Suppressor macrophage (primary cell): ENCODE results near the gene RPL36A.
A peak's percentile ranks its signal among the peaks of the same experiment; 100 is the strongest.

Source experiments
- DNase-seq, 4 experiments: peaks; one replicate each; pipeline ENCODE4 v3.0.0-alpha.2; 2020 to 2022
- total RNA-seq, 17 experiments: gene quantifications; one replicate each; lab custom pipeline; 2026; ENCODE audit warnings: mixed read lengths in 6 of 17, inconsistent platforms in 3 of 17; lab: John Stamatoyannopoulos, UW

RPL36A gene
- 0.62 to 6.8 (median 2.3) reads per million in 17 experiments for total RNA-seq

DNA sequence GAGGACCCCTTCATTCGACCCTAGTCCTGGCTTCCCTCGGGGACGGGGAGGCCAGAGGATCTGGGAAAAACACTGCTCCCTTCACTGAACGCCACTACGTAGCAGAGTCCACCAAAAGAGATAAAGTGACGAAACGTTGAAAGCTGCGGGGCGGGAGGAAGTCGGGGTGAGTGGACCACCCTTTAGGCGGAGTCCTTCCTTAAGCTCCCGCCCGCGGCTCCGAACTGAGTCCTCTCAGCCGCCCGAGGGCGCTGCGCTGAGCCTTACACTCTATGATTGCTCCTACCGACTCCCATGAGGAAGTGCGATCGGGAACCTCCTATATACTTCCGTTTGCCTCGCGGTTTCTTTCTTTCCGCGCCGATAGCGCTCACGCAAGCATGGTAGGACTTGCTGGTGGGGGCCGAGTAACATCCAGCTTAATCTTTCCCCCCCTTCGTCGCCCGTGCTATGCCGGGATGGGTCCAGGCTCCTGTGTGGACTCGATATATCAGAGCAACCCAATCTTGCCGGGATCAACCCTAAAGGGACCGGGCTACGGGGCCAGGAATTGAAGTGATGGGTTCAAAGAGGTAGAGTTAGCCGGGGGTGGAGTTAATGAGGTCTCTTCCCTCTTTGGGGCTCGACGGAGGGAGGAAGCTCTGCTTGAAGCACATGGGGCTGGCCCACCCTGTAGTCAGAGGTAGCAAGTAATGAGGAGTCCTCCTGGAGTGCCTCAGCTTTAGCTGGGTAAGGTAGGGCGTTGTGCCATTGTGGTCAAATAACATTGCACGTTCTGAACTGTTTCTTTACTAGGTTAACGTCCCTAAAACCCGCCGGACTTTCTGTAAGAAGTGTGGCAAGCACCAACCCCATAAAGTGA lies at the start of gene RPL36A:
TSS of gene RPL36A (plus strand) at position 348 of the 862 bp plus-strand sequence. CDS start at position 381, 33 bp downstream.
- DNase-seq, result peak; percentile 91 to 94 (median 94)

DNA sequence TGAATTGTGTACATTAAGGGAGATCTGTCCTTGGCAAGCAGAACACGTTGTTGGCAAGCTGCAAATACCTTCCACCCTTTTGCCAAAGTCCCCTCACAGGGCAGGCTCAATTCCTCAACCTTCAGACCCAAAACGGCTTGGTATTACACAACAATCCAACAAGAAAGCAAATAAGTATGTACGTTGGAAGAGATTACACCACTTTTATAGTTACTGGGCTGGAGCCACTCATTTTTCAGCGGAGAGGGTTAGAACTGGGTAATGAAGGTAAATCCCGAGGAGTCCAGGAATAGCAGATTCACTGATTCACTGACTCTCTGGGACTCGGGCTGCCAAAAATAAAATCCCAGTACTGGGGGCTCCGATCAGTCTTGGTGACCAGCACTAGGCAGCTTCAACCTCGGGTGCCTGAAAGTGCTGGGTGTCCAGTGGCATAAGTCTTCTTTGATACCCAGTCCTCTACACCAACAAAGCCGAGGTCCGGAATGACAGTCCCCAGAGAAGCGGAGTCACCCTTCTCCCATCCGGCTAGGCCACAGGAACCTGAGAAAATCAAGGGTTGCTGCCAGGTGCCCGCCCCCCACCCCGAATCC lies 42.9 kb upstream of the RPL36A start:
- peak in 2 of 4 experiments; percentile 2 to 3 for DNase-seq

DNA sequence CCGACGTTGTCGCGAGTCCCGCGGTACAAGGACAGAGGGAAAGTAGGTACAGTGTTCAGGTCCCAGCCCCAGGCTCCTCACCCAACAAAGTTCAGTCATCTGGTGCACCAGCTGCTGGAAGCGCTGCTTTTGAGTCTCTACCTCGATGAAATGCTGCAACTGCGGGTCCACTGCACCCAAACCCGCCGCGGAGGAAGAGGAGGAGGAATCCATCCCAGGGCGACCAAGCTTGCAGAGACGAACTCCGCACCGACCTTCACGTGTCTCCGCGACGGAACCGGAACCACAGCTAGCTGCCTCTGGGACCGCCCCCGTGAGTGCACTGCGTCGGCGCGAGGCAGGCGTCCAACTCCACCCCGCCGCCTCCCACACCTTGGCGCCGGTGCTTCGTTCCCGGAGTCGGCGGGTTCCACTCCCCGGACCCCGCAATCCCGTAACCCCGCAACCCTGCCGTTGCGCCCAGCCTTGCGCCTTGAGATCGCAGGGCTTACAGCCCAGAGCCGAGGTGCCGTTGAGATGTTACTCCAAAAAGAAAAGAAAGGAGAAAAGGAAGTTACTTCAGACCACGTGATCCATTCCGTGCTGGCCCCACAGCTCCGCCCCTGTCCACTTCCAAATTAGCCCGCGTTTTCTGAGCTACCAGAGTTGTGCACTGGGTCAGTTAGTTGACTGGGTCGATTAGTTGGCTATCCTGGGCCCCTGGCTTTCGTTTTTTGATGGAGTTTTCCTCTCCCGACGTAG lies 42.2 kb upstream of the RPL36A start, which contains the start of gene TIMM8A:
TSS of gene TIMM8A (minus strand) at position 291 of the 741 bp plus-strand sequence. CDS start at position 213, 78 bp downstream.
- peak; percentile 78 to 89 (median 84) for DNase-seq

DNA sequence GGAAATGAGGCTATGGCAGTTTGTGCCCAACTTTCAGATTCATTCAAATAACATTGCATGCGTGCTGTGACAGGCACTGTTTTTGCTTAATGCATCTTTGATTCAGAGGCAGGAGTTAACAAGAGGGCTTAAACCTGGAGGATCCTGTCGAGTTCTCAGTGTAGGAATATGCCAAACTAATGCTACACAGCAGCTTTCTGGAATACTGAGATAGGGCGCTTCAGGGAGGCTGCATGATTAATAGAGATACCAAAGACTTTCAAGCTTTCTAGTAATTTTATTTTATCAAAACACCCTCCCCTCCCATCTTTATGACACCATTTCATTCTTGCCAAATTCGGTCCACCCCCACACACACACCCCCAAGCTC lies 41.6 kb upstream of the RPL36A start:
- DNase-seq, result no peak

DNA sequence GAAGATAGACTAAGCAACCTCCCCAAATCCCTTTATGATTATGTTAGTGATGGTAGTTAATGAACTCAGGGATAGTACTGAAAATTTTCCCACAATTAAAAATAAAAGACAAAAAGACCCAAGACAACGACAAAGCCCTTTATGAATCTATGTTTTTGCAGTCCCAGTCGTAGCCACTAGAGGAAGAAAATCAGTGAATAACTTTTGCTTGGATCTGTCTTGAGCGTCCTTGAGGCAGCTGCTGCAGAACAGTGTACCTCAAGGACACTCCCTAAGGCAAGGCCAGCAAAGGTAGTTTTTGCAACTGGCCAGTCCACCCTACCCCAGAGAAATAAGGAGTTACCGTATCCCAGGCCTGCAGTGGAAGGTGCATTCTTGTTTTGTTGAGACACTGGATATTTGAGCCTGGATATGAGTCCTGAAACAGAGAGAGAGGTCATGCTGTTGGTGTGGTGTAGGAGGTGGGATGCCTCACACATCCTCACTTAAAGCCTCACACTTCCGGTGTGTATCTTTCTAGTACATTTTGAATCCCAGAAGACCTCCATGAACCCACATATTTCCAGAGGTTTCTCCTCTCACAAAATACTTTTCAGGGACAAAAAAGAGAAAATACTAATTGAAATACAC lies 33.5 kb upstream of the RPL36A start:
- peak in 1 of 4 experiments; percentile 7 for DNase-seq

DNA sequence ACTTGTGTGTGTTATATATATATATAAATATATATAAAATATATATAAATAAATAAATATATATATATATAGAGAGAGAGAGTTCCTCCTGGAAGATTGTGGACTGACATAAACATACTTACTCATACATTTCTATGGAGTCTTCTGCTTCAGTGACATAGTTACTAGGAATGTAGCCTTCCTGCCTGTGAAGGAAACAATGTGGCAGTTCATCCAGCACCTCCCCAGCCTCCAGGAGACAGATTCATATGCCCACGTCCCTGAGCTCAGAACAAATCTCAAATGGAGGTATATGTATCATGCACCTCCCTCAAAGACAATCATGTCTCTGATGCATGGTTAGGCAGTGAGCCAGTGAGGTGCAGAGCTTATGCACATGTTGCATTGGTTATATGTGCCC lies 30.8 kb upstream of the RPL36A start:
- DNase-seq, result no peak

DNA sequence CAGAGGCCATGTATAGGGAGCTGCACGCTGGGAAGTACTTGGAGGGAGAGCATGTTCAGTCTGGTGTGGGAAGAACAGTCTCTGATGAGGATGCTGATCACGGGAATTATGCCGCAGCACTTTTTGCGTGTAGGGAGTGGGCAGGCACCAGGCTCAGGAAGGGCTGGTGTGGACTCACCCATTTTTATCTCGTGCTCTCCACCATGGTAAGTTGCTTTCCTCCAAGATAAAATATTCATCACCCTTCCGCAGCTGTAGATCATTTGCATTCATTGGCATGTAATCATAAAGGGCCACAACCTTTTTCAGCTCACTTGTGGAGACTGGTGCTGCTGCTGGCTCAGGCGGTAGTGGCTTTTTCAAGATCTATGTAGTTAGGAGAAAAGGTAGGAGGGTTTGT lies 30.4 kb upstream of the RPL36A start:
- no peak for DNase-seq

DNA sequence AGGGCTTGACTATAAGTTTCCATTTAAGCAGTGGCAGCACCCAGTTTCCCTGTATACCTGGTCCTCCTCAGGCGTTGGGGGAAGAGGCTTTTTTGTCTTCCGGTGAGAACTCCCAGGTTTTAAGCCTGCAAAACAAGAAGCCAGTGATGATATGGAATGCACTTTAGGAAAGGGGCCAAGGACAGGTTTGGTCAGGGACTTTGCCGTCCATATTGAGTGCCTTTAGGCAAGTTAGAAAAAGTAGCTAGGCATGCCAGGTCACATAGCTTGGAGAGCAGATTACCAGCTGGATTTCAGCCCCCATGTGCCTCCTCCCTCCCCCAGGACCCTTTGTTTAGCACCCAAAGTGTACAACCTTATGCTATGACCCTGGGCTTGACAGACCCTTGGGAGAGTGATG lies 28.7 kb upstream of the RPL36A start:
- no peak for DNase-seq

DNA sequence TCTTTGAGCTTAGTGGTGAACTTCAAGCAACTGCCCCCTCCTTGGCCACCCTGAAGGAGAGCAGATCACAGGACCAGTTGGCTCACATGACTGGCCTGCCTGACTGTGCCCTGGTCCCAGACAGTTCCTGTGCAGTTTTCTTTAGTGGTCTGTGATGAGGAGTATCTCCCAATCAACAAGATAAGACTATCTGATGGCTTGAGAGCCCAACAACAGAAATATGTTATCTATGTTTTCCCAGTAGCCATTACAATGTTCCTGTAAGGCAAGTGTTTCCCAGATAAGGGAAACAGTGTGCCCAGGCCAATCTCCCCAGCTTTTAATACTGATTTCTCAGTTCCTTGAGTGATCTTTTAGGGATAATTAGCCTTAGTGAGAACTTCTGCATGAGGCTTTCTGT lies 28.1 kb upstream of the RPL36A start:
- DNase-seq, result peak in 2 of 4 experiments; percentile 22 to 26

DNA sequence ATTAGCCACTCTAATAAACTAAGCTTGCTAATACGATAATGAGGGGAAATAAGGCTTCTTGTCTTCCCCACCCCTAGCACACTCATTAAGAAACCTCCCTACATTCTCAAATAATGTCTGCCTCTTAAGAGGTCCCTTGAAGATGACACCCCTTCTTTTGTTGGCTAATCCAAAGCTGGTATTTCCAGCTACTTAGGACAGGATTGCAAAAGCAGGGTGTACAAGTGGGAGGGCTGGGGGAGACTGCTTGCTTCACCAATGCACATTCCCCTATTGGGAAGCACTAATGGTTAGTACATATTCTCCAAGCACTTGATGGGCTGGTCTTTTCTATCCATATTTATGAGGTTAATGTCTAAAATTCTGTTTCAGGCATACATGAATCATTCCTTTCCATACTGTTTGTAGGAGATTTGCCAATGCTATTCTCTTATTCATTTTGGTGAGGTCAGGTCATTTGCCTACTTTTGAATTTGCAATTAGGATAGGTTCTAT lies 25.5 kb upstream of the RPL36A start:
- no peak for DNase-seq

DNA sequence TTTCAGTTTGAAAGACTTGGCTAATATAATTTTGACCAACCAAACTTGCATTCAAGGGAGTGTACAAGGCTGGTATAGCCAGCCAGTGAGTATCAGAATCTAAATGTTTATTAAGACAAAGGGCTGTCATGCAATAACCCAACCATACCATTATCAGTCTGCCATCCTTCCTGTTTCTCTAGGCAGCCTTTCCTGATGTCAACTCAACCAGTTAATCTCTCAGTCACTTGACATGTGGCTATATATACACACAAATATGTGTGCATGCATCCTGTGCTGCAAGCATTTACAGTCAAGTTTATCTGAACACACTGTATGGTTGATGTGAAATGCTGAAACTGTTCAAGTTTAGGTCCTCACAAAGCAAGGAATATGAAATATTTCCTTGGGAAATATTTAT lies 22.0 kb upstream of the RPL36A start:
- DNase-seq, result no peak

DNA sequence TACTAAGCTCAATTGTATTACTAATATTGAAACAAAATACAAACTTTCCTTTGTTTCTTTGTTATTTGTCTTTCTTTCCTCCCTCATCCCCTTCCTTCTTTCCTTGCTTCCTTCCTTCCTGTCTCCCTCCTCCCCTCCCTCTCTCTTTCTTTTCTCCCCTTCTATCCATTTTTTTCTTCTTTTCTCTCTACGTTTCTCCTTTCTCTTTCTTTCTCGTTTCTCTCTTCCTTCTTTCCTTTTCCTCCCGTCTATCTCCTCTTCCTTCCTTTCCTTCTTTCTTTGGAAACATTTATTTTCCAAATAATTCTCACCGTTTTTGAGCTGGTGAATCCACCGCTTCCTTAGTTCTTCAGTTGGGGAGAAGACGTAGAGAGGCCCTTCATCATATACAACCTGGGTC lies 21.1 kb upstream of the RPL36A start:
- no peak for DNase-seq

DNA sequence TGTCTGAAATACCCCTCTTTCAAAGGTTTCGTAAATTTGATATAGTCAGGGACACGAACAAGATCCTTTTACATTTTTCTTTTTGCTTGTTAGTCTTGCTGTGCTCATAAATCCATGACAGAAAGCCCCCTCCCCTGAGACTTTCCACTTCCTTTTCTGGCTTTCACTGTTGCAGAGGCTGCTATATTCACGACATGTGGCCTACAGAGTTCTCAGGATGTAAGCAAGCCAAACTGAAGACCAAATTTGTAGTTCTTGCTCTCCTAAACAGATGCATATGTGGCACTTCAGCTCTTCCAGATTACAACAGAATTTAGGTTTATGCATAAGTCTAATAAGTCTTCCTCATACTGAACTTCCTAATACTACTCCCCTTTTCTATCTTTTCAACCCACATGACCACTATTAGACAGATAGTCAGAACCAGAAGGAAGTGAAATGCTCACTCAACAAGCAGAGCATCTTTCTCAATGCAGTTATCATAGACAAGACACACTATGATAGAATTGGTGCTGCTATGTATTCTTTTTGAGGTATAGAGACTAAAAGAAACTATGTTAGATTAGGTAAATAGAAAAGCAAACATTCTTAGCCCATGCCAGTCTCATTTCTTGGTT lies 19.8 kb upstream of the RPL36A start:
- peak in 1 of 4 experiments; percentile 11 for DNase-seq

DNA sequence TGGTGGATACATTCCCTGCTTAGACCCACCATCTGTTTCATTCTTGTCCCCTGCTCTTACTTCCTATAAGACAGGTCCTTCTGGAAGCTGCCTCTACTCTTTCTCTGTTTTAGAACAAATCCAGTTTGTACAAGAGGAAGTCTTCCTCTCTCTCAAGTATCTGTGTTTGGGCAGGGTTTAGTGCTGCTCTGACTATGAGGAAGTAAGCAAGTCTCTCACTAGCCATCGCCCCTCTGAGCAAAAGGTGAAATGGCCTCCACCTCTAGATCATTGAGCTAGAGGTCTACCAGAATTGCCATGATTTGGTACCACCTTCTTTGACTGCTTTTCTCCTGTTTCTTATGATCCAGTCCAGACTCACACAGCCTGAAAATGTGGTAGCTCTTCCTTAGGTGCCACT lies 13.3 kb upstream of the RPL36A start:
- DNase-seq, result peak in 3 of 4 experiments; percentile 22 to 44 (median 27)

DNA sequence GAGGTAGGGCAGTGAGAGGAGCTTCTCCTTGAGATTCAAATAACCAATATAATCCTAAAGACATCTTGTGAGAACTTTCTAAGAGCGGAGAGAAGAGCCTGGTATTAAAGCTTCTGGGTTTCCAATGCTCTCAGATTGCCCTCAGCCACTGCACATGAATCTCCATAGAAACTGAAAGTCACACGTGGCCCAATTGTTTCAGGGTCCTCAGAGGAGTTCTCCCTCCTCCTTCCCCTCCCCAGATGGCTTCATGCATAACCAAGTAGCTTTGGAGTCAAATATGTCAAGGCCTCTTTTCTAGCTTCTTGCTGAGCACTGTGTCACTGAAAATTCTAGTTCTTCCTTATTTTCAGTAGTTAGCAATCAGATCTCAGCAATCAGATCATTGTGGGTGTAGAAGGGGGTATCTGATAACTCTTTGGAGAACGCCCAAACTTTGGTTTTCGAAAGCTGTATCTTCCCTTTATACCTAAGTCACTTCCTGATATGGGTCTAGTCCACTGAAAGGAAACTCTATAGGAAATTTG lies 7.1 kb upstream of the RPL36A start:
- DNase-seq, result peak in 1 of 4 experiments; percentile 18

DNA sequence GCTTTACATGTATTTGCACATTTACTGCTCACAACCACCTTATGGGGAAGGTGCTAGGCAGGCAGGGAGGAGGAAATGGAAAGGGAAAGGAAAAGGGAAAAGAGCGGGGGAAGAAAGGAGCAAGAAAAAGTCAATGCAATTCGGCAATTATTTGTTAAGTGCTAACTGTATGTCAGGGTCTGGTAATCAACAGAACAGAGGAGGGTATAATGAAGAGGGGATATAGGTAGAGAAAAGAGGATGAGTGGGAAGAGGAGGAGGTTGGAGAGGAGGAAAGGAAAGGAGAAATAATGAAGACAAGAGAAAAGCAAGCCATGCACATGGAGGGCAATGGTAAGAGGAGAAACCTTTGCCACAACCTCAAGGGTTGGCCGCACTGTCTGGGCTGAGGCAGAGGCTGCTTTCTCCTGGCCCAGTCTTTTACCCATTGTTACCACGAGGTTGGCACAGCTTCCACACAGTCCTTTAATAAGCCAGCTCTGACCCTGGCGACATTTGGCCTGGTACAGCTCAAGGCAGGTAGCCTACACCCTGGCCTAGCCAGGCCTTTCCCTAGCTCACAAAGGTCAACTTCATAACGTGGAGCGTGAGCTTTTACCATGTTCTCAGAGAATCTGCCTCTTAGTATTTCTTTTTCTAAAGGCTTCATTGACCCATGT lies 5.7 kb upstream of the RPL36A start:
- DNase-seq, result no peak

DNA sequence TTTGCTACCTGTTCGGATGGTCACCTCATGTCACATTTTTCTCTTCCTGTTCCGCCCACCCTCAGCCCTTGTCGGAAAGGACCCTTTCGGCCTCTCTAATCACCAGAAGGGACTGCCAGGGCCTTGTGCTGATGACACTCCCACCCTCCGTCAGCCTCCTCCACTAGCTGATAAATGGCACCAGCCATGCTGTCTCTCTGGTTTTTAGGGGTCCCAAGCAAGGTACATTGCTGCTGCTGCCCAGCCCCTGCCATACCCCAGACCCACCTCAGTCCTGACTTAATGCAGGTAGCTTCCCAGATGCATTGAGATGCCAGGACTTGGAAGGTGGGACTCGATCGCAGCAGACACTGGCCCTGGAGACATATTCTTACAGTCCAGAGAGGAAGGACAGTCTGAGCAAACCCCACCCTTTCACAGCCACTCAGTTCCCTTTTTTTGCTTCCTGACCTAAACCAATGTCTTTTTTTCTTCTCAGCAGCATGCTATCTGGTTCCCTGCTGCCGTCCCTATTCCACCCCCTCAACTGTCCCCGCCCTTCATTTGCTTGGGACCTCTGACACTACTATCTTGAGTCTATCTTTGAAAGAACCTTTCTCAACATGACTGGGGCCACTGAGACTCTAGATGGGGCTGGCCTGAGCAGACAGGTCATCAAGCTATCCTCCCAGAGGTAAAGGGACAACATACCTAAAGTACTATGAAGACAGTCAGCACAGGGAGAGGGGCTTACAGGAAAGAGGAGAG lies 4.8 kb upstream of the RPL36A start, which contains the start of gene BTK:
TSS of gene BTK (minus strand) at position 397 of the 747 bp plus-strand sequence. CDS start 10,907 bp downstream, outside the sequence.
- DNase-seq, result peak; percentile 63 to 78 (median 74)

DNA sequence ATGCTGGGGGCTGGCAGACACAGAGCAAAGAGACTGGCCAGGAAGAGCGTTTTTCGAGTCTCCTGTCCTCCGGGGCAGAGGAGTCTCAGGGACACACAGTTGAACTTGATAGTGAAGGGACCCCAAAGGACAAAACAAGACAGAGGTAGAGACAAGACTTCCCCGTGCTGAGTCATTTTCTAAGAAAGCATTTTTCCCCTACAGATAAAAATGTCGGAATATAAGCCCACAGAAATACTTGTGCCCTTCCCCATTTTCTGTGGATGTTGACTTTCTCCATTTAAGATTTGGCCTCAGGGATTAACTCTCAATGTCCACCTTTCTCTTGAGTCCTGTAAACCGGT lies 4.3 kb upstream of the RPL36A start:
- no peak for DNase-seq

DNA sequence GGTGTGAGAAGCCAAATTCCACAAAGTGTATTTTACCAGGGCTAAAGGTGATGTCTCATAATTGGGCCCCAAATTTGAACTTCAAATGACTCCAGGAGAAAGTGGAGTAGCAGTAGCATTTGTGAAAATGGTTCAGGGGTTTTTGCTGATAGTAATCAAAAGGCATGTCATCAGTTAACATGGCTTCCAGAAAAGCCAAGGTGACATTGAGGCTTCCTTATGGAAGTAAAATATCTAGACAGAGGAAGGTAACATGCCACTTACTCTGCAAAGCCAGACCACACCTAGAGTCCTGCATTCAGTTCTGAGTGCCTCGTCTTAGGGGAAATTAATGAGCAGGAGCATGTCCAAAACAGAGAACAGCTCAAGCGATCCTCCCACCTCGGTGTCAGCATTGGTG lies 2.2 kb upstream of the RPL36A start:
- no peak for DNase-seq

DNA sequence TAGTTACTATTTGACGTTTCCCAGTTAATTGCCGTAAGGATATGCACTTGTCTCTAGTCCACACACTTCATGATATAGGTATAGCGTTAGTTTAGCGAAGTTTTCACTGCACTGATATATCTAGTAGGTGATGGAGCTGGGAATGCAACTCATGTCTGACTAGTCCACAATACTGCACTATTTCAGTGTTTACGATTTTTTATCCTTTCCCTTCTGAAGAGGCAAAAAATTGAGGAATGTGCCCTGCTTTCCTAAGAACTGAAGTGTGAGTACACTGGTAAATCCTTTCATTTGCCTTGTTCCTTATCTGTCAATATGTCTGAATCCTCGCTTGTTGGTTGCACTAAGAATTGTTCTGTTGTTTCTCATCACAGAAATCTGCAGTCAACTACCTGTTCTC lies 1.0 kb downstream of the RPL36A start:
- no peak for DNase-seq
